Measurements from ENCODE around the gene NAV3.

NAV3 gene

GRCh38 chr12:77893918-77894317, 63.2 kb downstream of the NAV3 start:
- no peak overlapping the region for H3K27ac ChIP-seq (ENCODE audit: low read depth, low read length)

DNA sequence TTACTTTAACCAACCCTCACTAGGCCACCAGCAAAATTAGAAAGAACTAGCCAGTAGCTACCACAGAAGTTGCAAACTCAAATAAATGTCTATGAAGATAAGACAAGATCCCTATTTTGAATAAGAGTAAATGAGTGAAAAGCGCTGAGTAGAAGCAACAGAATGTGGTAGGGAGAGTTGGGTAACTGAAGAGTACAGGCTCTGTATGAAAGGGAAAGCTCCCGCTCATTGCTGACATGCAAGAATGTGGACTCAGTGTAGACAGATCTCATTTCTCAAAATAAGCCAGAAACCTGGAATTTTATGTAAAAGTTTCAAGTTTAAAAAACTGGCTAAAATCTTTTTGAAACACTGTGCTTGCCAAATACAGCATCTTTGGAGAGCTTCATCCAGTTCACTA, 63.9 kb downstream of the NAV3 start:
- Histone ChIP-seq H3K27ac (ENCODE audit: low read depth, low read length) (no peak overlapping the region), H3K9ac (ENCODE audit: low read length) (no peak overlapping the region), H3K9me3 (ENCODE audit: low read length) (no peaks in the 10 kb centered on the region), H3K27me3 (ENCODE audit: control insufficient read depth in 1 of 2, insufficient read depth in 2 of 2, low read length in 2 of 2) (no peaks in the 10 kb centered on the region), H3K36me3 (ENCODE audit: insufficient read depth, low read length) (no peaks in the 10 kb centered on the region), H3K4me1 (ENCODE audit: insufficient read depth, low read length) (no peaks in the 10 kb centered on the region), H3K4me3 (ENCODE audit: low read depth in 1 of 2, low read length in 2 of 2) (no peak overlapping the region)

More at GRCh38 chr12:77893918-77894317, 63.2 kb downstream of the NAV3 start:
- Histone ChIP-seq H3K9ac (ENCODE audit: low read length) (no peak overlapping the region), H3K4me3 (ENCODE audit: low read depth in 1 of 2, low read length in 2 of 2) (no peak overlapping the region), H3K9me3 (ENCODE audit: low read length) (no peaks in the 10 kb centered on the region), H3K36me3 (ENCODE audit: insufficient read depth, low read length) (no peaks in the 10 kb centered on the region), H3K27me3 (ENCODE audit: control insufficient read depth in 1 of 2, insufficient read depth in 2 of 2, low read length in 2 of 2) (no peaks in the 10 kb centered on the region), H3K4me1 (ENCODE audit: insufficient read depth, low read length) (no peaks in the 10 kb centered on the region)

GRCh38 chr12:77895699-77896098, 65.0 kb downstream of the NAV3 start:
- Histone ChIP-seq H3K36me3 (ENCODE audit: insufficient read depth, low read length) (no peaks in the 10 kb centered on the region), H3K9me3 (ENCODE audit: low read length) (no peaks in the 10 kb centered on the region), H3K27me3 (ENCODE audit: control insufficient read depth in 1 of 2, insufficient read depth in 2 of 2, low read length in 2 of 2) (no peaks in the 10 kb centered on the region), H3K27ac (ENCODE audit: low read depth, low read length) (no peak overlapping the region), H3K4me3 (ENCODE audit: low read depth in 1 of 2, low read length in 2 of 2) (no peak overlapping the region), H3K4me1 (ENCODE audit: insufficient read depth, low read length) (no peaks in the 10 kb centered on the region), H3K9ac (ENCODE audit: low read length) (no peak overlapping the region)

DNA sequence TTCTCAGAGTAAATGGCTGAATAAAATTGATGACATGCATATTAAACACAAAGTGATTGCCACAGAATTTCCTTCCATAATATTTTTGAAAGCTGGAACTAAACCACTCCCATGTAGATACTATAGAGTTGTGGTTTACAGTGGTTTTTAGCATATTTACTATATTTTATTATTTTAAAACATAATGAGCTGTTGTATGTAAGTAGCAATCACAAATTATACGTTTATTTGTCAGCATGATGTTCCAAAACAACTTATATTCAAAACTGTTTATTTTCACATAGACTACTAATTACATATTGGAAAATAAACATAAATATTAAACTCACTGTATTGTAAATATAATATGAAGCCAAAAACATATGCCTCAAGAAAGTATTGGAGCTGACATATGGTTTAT, 77.2 kb downstream of the NAV3 start:
- Histone ChIP-seq H3K4me1 (ENCODE audit: insufficient read depth, low read length) (no peaks in the 10 kb centered on the region), H3K27me3 (ENCODE audit: control insufficient read depth in 1 of 2, insufficient read depth in 2 of 2, low read length in 2 of 2) (no peaks in the 10 kb centered on the region), H3K9me3 (ENCODE audit: low read length) (no peaks in the 10 kb centered on the region), H3K9ac (ENCODE audit: low read length) (no peak overlapping the region), H3K4me3 (ENCODE audit: low read depth in 1 of 2, low read length in 2 of 2) (no peak overlapping the region), H3K36me3 (ENCODE audit: insufficient read depth, low read length) (no peaks in the 10 kb centered on the region), H3K27ac (ENCODE audit: low read depth, low read length) (no peak overlapping the region)

DNA sequence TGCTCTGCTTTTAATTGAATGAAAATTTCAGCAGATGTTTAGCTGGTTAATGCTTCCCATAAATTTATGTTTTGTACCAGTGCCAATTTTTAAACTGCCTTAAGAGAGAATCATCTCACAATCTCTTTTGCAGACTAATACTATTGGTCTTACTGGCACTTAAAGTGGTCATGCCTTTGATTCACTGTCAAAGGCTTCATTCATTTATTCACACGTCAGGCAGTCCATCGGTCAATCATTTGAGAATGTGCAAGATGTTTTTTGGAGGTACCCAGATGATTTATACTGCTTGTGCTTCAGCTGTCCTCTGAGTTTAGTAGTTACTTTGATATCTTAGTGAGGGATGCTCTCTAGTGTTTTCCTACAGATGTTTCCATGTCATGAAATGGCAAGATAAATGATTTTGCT, 83.4 kb downstream of the NAV3 start:
- no peak overlapping the region for H3K9ac ChIP-seq (ENCODE audit: low read length)
- H3K4me3 ChIP-seq (ENCODE audit: low read depth in 1 of 2, low read length in 2 of 2) = no peak overlapping the region
- H3K36me3 ChIP-seq (ENCODE audit: insufficient read depth, low read length) = no peaks in the 10 kb centered on the region
- peaks cover 4% of the 10 kb centered on the region for H3K4me1 ChIP-seq (ENCODE audit: insufficient read depth, low read length)
- no peaks in the 10 kb centered on the region for H3K27me3 ChIP-seq (ENCODE audit: control insufficient read depth in 1 of 2, insufficient read depth in 2 of 2, low read length in 2 of 2)
- H3K27ac ChIP-seq (ENCODE audit: low read depth, low read length) = no peak overlapping the region
- no peaks in the 10 kb centered on the region for H3K9me3 ChIP-seq (ENCODE audit: low read length)

DNA sequence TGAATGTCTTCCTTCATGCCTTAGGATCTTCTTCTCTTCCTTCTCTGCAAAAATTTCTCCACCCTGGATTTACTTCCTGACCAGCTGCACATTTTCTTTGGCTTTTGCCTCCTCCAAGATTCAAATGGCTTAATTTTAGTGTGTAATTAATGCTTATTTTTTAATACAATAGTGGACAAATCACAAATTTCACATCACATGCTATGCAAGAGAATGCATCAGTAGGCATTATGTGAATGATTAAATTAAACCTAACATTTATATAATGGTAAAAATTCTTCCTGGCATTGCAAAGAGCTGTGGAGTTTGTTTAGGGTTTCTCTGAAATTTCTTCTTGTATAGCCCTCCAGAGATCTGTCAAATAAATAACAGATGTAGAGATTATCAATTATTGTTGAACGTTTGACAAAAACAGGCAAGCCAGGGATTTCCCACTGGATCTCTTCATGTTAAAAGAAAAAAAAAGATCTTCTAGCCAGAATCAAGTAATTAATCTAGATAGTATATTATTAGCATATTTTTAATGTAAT, 84.4 kb downstream of the NAV3 start:
- no peaks in the 10 kb centered on the region for H3K27me3 ChIP-seq (ENCODE audit: control insufficient read depth in 1 of 2, insufficient read depth in 2 of 2, low read length in 2 of 2)
- peaks cover 4% of the 10 kb centered on the region for H3K4me1 ChIP-seq (ENCODE audit: insufficient read depth, low read length)
- no peaks in the 10 kb centered on the region for H3K36me3 ChIP-seq (ENCODE audit: insufficient read depth, low read length)
- no peak overlapping the region for H3K27ac ChIP-seq (ENCODE audit: low read depth, low read length)
- no peaks in the 10 kb centered on the region for H3K9me3 ChIP-seq (ENCODE audit: low read length)
- no peak overlapping the region for H3K9ac ChIP-seq (ENCODE audit: low read length)
- no peak overlapping the region for H3K4me3 ChIP-seq (ENCODE audit: low read depth in 1 of 2, low read length in 2 of 2)

DNA sequence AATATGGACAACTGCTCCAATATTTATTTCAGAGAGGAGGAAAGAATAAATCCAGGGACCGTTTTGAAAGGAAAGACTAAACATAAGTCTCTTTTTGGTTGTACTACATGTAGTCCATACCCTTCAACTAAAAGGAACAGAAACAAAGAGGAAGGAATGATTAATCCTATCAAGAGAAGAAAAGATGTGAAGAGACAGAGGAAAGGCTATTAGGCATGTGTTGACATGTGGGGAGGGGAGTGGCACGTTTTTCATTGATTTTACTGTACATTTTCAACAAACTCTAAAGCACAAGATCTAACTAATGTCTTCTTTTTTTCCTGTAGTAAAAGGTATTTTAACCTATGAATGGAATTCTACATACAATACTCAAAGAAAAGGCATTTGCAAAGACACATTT, 85.6 kb downstream of the NAV3 start:
- Histone ChIP-seq H3K4me1 (ENCODE audit: insufficient read depth, low read length) (peaks cover 4% of the 10 kb centered on the region), H3K36me3 (ENCODE audit: insufficient read depth, low read length) (no peaks in the 10 kb centered on the region), H3K27ac (ENCODE audit: low read depth, low read length) (no peak overlapping the region), H3K27me3 (ENCODE audit: control insufficient read depth in 1 of 2, insufficient read depth in 2 of 2, low read length in 2 of 2) (no peaks in the 10 kb centered on the region), H3K9ac (ENCODE audit: low read length) (no peak overlapping the region), H3K4me3 (ENCODE audit: low read depth in 1 of 2, low read length in 2 of 2) (no peak overlapping the region), H3K9me3 (ENCODE audit: low read length) (no peaks in the 10 kb centered on the region)

DNA sequence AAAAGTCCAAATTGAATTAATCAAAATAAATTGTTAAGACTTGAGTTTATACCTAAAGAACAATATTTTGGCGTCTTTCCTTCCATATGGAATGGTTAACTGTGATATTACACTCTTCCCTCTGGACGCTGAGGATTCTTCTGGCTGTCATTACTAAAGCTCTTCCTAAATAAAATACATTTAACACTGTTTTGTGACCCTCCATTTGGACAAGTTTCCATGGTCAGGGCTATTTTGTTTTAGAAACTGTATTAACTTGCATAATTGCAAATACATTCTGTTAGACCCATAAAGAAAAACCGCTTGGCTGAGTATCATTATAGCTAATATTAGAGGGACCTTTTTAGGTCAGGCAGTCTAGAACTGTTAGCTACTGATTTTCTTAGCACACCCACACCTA, 87.4 kb downstream of the NAV3 start:
- no peak overlapping the region for H3K27ac ChIP-seq (ENCODE audit: low read depth, low read length)
- H3K4me1 ChIP-seq (ENCODE audit: insufficient read depth, low read length) = peaks cover 4% of the 10 kb centered on the region
- no peaks in the 10 kb centered on the region for H3K27me3 ChIP-seq (ENCODE audit: control insufficient read depth in 1 of 2, insufficient read depth in 2 of 2, low read length in 2 of 2)
- no peaks in the 10 kb centered on the region for H3K36me3 ChIP-seq (ENCODE audit: insufficient read depth, low read length)
- no peak overlapping the region for H3K4me3 ChIP-seq (ENCODE audit: low read depth in 1 of 2, low read length in 2 of 2)
- no peaks in the 10 kb centered on the region for H3K9me3 ChIP-seq (ENCODE audit: low read length)
- H3K9ac ChIP-seq (ENCODE audit: low read length) = no peak overlapping the region

GRCh38 chr12:77919450-77919849, 88.8 kb downstream of the NAV3 start:
- Histone ChIP-seq H3K27ac (ENCODE audit: low read depth, low read length) (no peak overlapping the region), H3K9ac (ENCODE audit: low read length) (no peak overlapping the region), H3K36me3 (ENCODE audit: insufficient read depth, low read length) (no peaks in the 10 kb centered on the region), H3K4me3 (ENCODE audit: low read depth in 1 of 2, low read length in 2 of 2) (no peak overlapping the region), H3K27me3 (ENCODE audit: control insufficient read depth in 1 of 2, insufficient read depth in 2 of 2, low read length in 2 of 2) (no peaks in the 10 kb centered on the region), H3K9me3 (ENCODE audit: low read length) (no peaks in the 10 kb centered on the region), H3K4me1 (ENCODE audit: insufficient read depth, low read length) (no peaks in the 10 kb centered on the region)

DNA sequence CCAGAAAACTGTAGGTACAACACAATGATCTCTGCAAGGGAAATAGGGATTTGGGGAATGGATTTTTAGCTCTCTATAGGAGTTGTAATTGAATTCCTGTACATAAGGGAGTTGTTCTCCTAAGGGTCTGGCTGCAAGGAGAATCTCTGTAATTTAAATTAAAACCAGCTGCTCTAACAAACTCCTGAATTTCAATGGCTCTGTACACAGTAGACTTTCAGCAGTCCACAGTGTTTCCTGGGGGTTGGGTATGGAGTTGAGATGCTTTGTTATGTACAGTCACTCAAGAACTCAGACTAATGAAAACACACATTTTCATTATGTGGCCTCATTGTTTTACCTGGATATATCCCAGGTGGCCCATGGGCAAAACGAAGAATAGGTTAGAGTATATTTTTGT, 93.2 kb downstream of the NAV3 start:
- Histone ChIP-seq H3K36me3 (ENCODE audit: insufficient read depth, low read length) (no peaks in the 10 kb centered on the region), H3K4me3 (ENCODE audit: low read depth in 1 of 2, low read length in 2 of 2) (no peak overlapping the region), H3K9me3 (ENCODE audit: low read length) (no peaks in the 10 kb centered on the region), H3K4me1 (ENCODE audit: insufficient read depth, low read length) (no peaks in the 10 kb centered on the region), H3K9ac (ENCODE audit: low read length) (no peak overlapping the region), H3K27ac (ENCODE audit: low read depth, low read length) (no peak overlapping the region), H3K27me3 (ENCODE audit: control insufficient read depth in 1 of 2, insufficient read depth in 2 of 2, low read length in 2 of 2) (no peaks in the 10 kb centered on the region)

- Histone ChIP-seq H3K27ac (ENCODE audit: low read depth, low read length) (no peak overlapping the region), H3K9me3 (ENCODE audit: low read length) (no peaks in the 10 kb centered on the region), H3K4me1 (ENCODE audit: insufficient read depth, low read length) (no peaks in the 10 kb centered on the region), H3K4me3 (ENCODE audit: low read depth in 1 of 2, low read length in 2 of 2) (no peak overlapping the region), H3K27me3 (ENCODE audit: control insufficient read depth in 1 of 2, insufficient read depth in 2 of 2, low read length in 2 of 2) (no peaks in the 10 kb centered on the region), H3K36me3 (ENCODE audit: insufficient read depth, low read length) (no peaks in the 10 kb centered on the region), H3K9ac (ENCODE audit: low read length) (no peak overlapping the region)
Measured at GRCh38 chr12:77924703-77925102, 94.0 kb downstream of the NAV3 start.

DNA sequence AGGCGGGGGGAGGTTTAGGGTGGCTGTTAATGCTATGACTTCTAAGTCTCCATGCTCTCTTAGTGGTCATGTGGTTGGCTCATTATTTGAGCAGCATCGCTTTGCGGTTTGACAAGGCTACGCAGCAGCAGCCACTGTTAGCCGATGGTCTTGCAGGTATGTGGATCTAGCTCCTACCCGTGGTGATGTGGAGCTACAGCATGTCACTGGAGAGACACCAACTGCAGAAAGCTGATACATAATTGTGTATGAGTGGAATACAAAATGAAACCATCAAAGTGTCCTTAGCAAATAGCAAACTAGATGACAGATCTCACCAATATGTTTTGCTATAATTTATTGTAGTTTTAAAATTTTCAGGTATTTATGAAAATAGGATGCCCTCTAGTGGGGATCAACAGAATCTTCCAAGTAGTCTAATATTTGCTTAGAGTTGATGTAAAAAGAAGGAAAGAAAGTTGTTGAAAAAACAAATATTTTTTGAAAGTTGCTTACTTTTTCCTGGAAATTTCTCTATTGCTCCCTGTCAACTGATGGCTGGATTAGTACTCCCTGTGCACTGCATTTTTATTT, 94.9 kb downstream of the NAV3 start:
- H3K27ac ChIP-seq (ENCODE audit: low read depth, low read length) = no peak overlapping the region
- H3K9ac ChIP-seq (ENCODE audit: low read length) = no peak overlapping the region
- peak overlapping the region in 1 of 2 donors; percentile 2 for H3K4me3 ChIP-seq (ENCODE audit: low read depth in 1 of 2, low read length in 2 of 2)
- no peaks in the 10 kb centered on the region for H3K36me3 ChIP-seq (ENCODE audit: insufficient read depth, low read length)
- no peaks in the 10 kb centered on the region for H3K4me1 ChIP-seq (ENCODE audit: insufficient read depth, low read length)
- no peaks in the 10 kb centered on the region for H3K27me3 ChIP-seq (ENCODE audit: control insufficient read depth in 1 of 2, insufficient read depth in 2 of 2, low read length in 2 of 2)
- no peaks in the 10 kb centered on the region for H3K9me3 ChIP-seq (ENCODE audit: low read length)
